Fibroblast of lung (primary cell): Measurements from ENCODE around the gene MALAT1. TPM values are rescaled to one million over a fixed set of nuclear protein-coding genes. Genes with fewer than 3 reads are reported as not detected.

ENCODE experiments used
- DNase-seq, 2 donors: peaks; one replicate each; pipeline versions ENCODE4 v3.0.0 to v3.0.0-alpha.2; 2010; ENCODE audit warnings: low read depth in 2 of 2
- H2AFZ ChIP-seq: 2 replicates; pipeline ENCODE4 v1.5.1; 2012; ENCODE audit warnings: low read length, control low read depth, inconsistent platforms
- H3K27ac ChIP-seq: 2 replicates; pipeline ENCODE4 v1.5.1; 2011; ENCODE audit warnings: low read length, control low read depth; ENCODE audit not compliant: insufficient read depth
- H3K27me3 ChIP-seq: 2 replicates; pipeline ENCODE4 v1.5.1; 2011; ENCODE audit warnings: mild to moderate bottlenecking, low read length; ENCODE audit not compliant: control insufficient read depth, insufficient read depth
- H3K36me3 ChIP-seq: 2 replicates; pipeline ENCODE4 v1.5.1; 2011; ENCODE audit warnings: low read length; ENCODE audit not compliant: control insufficient read depth, insufficient read depth
- H3K4me1 ChIP-seq: 2 replicates; pipeline ENCODE4 v1.5.1; 2011; ENCODE audit warnings: low read length; ENCODE audit not compliant: control insufficient read depth, insufficient read depth; ENCODE audit errors: extremely low read depth
- H3K4me2 ChIP-seq: 2 replicates; pipeline ENCODE4 v1.5.1; 2011; ENCODE audit warnings: low read length, control low read depth; ENCODE audit not compliant: insufficient read depth; ENCODE audit errors: extremely low read depth
- H3K4me3 ChIP-seq, 4 experiments: fragments of 200-600 bp in 1 of 4; sonication (generic) in 1 of 4; replicated peaks in 1 of 4; 2 replicates each; pipeline ENCODE4 v1.5.1; 2011 to 2016; ENCODE audit warnings: low read length in 4 of 4, low read depth in 3 of 4, mild to moderate bottlenecking in 3 of 4, control low read depth in 2 of 4, inconsistent platforms in 1 of 4, mixed read lengths in 1 of 4; ENCODE audit not compliant: insufficient read depth in 1 of 4; ENCODE audit errors: control extremely low read depth in 1 of 4
- H3K79me2 ChIP-seq: 2 replicates; pipeline ENCODE4 v1.5.1; 2012; ENCODE audit warnings: mild to moderate bottlenecking, low read length, inconsistent platforms; ENCODE audit not compliant: control insufficient read depth, insufficient read depth
- H3K9ac ChIP-seq: 2 replicates; pipeline ENCODE4 v1.5.1; 2011; ENCODE audit warnings: mild to moderate bottlenecking, low read length, control low read depth; ENCODE audit not compliant: insufficient read depth
- H3K9me3 ChIP-seq: 2 replicates; pipeline ENCODE4 v1.5.1; 2012; ENCODE audit warnings: low read depth, low read length; ENCODE audit not compliant: control insufficient read depth, insufficient read depth
- H4K20me1 ChIP-seq: 2 replicates; pipeline ENCODE4 v1.5.1; 2011; ENCODE audit warnings: low read length; ENCODE audit not compliant: control insufficient read depth, insufficient read depth; ENCODE audit errors: extremely low read depth
- EZH2 ChIP-seq: IDR thresholded peaks from 2 replicates; pipeline ENCODE4 v1.5.1; 2012; ENCODE audit warnings: low read length, control low read depth, mild to moderate bottlenecking; ENCODE audit errors: missing control alignments
- polyA plus RNA-seq, 2 donors: library from polyadenylated mRNA; depleted of rRNA in 1 of 2; stranded (reverse) in 1 of 2; unstranded in 1 of 2; fragments of >200 nt; gene quantifications; 2 replicates each; pipeline ENCODE4 v1.2.1, GENCODE V29; 2011 to 2012; ENCODE audit warnings: missing spikeins in 1 of 2
- total RNA-seq: library from RNA; depleted of rRNA; stranded (reverse); fragments of >200 nt; gene quantifications from 2 replicates; pipeline ENCODE4 v1.2.1, GENCODE V29; 2014
- TF ChIP-seq, protein P1 (sequence below), 2 donors: IDR thresholded peaks in 1 of 2; conservative IDR thresholded peaks in 1 of 2; 1 replicate in 1 of 2; 2 replicates in 1 of 2; pipeline ENCODE4 v1.5.1; 2011 to 2012; ENCODE audit warnings: low read length in 2 of 2, control low read depth in 1 of 2, inconsistent platforms in 1 of 2, low read depth in 1 of 2, mild to moderate bottlenecking in 1 of 2

The MALAT1 gene
- total and polyA plus RNA-seq, 2 donors (not counting 1 experiment from before 2014, with no cell fraction given) = 583 to 21,991 TPM

DNA sequence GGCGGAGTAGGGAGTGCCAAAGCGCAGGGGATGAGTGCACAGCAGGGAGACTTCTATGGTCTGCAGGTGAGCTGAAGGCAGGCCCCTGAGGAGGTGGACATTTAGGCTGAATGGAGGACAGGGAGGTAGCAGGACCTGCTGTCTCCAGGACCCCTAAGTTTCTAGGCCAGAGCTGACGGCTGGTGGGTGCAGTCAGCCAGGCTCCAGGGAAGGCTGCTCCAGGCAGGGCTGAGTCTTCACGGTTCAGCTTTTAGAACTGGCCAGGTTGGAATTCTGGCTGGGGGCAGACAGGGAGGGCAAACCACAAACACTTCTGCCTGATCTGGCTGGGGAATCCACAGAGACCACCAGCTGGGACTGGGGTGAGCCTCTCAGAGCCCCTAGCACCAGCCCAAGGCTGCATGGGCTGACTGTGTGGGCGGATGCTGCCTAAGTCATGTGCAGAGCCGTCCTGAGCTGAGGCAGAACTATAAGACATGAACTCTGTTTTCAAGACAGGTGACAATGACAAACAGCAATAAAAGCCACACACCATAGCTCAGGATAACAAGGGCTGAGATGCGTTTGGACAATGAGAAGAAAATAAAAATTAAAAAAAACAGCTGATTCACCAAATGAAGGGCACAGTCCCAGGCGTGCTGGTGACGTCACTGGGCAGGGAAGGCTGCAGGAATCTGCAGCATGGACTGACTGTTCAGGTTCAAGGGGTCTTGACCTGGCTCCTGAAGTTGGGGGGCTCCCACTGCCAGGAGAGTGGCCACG is 10.4 kb upstream of the MALAT1 start:
- Histone ChIP-seq H3K36me3 (no peaks in the 10 kb centered on the region), H3K4me2 (peak overlapping the region; percentile 94), H3K4me1 (peaks cover 65% of the 10 kb centered on the region), H3K4me3 (peak overlapping the region; percentile 6 to 43 (median 22)), H3K27me3 (no peaks in the 10 kb centered on the region), H4K20me1 (no peaks in the 10 kb centered on the region), H3K9me3 (no peaks in the 10 kb centered on the region), H2AFZ (no peak overlapping the region), H3K79me2 (peaks cover 39% of the 10 kb centered on the region), H3K9ac (peak overlapping the region; percentile 90), H3K27ac (peak overlapping the region; percentile 100)
- peak; percentile 55 to 72 for DNase-seq
- TF ChIP-seq, protein P1, sequence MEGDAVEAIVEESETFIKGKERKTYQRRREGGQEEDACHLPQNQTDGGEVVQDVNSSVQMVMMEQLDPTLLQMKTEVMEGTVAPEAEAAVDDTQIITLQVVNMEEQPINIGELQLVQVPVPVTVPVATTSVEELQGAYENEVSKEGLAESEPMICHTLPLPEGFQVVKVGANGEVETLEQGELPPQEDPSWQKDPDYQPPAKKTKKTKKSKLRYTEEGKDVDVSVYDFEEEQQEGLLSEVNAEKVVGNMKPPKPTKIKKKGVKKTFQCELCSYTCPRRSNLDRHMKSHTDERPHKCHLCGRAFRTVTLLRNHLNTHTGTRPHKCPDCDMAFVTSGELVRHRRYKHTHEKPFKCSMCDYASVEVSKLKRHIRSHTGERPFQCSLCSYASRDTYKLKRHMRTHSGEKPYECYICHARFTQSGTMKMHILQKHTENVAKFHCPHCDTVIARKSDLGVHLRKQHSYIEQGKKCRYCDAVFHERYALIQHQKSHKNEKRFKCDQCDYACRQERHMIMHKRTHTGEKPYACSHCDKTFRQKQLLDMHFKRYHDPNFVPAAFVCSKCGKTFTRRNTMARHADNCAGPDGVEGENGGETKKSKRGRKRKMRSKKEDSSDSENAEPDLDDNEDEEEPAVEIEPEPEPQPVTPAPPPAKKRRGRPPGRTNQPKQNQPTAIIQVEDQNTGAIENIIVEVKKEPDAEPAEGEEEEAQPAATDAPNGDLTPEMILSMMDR (conservative IDR thresholded peaks at IDR 0.05 in 1 of 2, IDR thresholded peaks at IDR 0.05 in 1 of 2; ENCODE audit: low read depth in 1 of 2, low read length in 2 of 2) = no peak
- no peak for TF ChIP-seq EZH2

DNA sequence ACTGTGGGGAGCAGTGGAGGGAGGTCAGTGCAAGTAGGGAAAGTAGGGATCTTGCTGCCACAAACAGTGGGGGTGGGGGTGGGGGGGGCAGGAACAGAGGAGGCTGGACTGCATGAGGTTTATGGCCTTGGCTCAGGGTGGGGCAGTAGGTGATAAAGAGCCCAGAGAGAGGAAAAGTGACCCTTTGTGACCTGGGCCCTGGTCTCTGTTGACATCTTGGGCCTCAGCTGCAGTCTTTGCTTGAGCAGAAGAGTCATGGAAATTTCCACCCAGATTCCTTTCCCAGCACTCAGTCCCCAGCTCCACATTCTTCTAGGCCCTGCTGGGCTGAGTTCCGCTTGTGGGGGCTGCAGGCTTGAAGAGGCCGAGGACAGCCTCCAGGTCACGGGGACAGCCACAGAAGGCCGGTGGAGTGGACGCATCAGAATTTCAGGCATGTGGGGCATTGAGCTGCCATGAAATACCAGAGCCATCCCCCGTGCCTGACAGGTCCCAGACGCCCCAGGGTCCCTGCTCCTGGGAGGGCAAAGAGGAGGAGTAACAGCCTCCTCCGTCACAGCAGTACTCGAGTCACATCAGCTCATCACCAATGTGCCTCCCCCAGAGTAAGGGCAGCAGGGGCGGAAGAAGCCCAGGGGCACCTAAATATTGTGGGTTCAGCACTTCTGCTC is 9.7 kb upstream of the MALAT1 start:
- Histone ChIP-seq H3K9me3 (no peaks in the 10 kb centered on the region), H3K4me2 (peak overlapping the region; percentile 94), H3K79me2 (peaks cover 41% of the 10 kb centered on the region), H3K27me3 (no peaks in the 10 kb centered on the region), H3K4me3 (no peak overlapping the region), H3K36me3 (no peaks in the 10 kb centered on the region), H3K9ac (peak overlapping the region; percentile 90), H3K27ac (peak overlapping the region; percentile 100), H4K20me1 (no peaks in the 10 kb centered on the region), H2AFZ (no peak overlapping the region), H3K4me1 (peaks cover 70% of the 10 kb centered on the region)
- DNase-seq = peak; percentile 42 to 91
- TF ChIP-seq EZH2 = no peak
- TF ChIP-seq, protein P1 (conservative IDR thresholded peaks at IDR 0.05 in 1 of 2, IDR thresholded peaks at IDR 0.05 in 1 of 2; ENCODE audit: low read depth in 1 of 2, low read length in 2 of 2) = no peak

DNA sequence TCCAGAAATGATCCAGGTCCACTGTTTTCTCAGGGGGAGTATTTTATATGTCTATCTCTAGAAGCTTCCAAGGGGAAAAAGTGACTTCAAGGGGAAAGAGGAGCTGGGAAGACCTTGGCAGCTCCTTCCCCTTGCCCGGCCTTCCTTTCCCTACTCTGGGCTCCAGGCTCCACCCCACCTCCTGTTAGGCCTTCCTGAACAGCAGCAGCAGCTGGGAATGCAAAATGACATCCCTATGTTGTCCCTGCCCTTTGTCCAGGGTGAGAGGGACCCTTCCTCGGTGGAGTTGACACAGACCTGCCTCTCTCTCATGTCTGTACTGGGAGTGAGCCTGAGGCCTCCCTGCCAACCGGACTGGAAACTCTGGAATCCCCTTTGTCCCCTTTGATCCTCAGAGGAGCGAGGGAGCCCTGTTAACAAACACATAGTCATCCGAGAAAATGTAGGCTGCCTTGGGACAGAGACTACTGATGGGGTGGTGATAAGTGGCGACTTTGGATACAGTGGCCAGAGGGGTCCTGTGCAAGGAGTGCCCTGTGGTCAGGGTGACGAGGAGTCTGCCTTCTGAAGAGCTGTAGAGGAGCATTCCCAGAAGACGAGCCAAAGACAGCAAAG is 9.0 kb upstream of the MALAT1 start:
- H3K9ac ChIP-seq = peak overlapping the region; percentile 90
- peak; percentile 39 to 67 for DNase-seq
- H3K4me2 ChIP-seq = peak overlapping the region; percentile 60
- peaks cover 70% of the 10 kb centered on the region for H3K4me1 ChIP-seq
- H3K4me3 ChIP-seq = no peak overlapping the region
- H3K27ac ChIP-seq = peak overlapping the region; percentile 100
- no peaks in the 10 kb centered on the region for H3K9me3 ChIP-seq
- no peaks in the 10 kb centered on the region for H3K36me3 ChIP-seq
- H3K79me2 ChIP-seq = peaks cover 43% of the 10 kb centered on the region
- H3K27me3 ChIP-seq = no peaks in the 10 kb centered on the region
- H4K20me1 ChIP-seq = no peaks in the 10 kb centered on the region
- H2AFZ ChIP-seq = no peak overlapping the region
- TF ChIP-seq, protein P1 (conservative IDR thresholded peaks at IDR 0.05 in 1 of 2, IDR thresholded peaks at IDR 0.05 in 1 of 2; ENCODE audit: low read depth in 1 of 2, low read length in 2 of 2) = no peak
- TF ChIP-seq EZH2 = no peak
